GM19467 (cell line): ENCODE data around the gene ASB2.

Experiments
- ATAC-seq: cut with Tn5 transposase; IDR thresholded peaks from one replicate; pipeline ENCODE4 v1.9.1; 2021; ENCODE audit warnings: mild to moderate bottlenecking, moderate library complexity; ENCODE audit not compliant: unreplicated experiment

Gene ASB2

DNA sequence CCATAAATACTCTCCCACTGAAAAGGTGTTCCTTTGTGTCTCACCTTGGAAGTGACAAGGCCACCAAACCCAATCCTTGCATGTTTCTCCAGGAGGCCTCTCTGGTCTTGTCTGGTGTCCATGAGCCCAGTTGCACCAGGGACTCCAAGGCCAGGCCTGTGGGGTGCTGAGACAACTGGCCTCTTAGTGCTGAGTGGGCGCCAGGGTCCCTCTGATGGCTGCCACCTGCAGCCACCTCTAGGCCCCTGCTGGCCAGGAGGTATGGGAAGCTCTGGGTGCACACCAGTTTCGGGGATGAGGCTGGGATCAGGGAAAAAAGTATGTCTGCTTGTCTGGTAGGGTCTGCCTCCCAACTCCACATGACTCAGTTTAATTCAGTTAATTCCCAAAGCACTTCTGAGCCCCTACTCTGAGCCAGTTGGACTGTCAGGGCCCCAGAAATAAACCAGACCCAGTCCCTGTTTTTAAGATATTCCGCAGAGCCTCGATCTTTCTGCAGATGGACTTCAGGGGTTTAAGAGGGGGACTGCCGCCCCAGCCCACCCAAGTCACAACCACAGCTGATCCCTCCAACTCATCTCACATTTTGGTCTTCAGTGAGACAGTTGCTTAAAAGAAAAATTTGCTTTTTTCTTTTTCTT lies 64.3 kb downstream of the ASB2 start:
- no peak for ATAC-seq

DNA sequence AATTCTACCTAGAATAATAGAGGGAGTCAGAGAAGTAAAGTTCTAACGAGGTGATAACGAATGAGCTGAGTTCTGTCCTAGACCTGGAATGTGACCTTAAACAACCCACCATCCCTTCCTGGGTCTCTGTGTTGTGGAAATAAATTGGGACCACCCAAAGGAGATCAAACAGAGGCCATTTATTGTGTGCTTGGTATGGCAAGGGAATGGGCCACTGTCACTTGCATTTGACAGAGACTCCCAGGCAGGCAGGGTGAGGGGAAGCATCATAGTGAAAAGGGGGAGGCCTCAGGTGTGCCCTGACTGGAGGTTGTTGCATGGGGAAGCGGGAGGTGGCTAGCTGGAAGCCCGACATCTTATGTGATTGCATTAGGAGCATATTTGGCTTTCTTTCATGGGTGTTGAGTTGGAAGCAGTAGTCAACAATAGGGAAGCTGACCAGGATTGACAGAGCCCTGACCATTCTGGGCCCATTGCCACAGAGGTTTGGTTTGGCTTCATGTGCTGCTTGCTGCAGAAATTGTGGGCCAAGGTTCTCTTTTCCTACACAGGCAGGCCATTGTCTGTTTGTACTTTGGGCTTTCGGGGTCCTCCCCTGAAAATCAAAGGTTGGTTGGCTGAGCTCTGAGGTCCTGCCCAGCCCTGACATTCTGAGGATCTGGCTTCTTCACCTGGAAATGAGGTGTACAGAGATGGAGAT lies 66.8 kb downstream of the ASB2 start:
- ATAC-seq: no peak

DNA sequence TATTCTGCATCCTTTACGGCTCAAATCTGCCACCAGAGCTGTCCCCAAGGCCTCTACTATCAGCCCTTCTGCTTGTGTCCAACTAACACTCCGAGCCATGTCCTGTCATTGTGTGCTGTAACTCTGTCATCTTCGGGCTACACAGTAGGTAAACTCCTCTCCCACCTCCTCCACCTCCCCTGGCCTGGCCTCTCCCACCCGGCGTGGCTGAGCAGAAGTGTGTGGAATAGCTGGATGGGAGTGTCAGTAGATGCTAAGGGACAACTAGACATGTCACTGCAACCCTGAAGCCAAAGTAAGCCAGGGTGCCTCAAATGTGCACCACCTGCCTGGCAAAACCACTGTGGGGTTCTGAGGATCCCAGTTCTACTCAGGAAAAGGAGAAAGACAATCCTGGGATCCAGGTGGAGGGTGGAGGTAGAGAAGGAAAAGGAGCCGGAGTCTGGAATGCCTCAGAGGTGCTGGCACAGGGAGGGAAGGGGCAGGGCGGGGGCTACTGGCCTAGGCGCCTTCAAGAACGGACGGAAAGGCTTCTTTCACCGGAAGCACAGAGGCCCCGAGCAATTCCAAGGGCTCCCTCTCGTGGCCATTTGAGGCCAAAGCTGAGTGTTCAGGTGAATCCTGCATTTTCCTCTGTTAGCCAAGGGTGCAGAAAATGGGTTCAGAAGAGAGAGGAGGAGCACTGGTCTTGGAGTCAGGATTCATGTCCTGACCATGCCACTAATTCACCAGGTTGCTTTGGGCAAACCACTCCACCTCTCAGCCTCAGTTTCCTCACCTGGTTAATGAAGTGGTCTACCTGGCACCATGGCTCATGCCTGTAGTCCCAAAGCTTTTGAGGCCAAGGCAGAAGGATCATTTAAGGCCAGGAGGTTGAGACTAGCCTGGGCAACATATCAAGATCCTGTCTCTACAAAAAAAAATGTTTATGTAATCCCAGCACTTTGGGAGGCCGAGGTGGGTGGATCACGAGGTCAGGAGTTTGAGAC lies 69.7 kb downstream of the ASB2 start:
- no peak for ATAC-seq

DNA sequence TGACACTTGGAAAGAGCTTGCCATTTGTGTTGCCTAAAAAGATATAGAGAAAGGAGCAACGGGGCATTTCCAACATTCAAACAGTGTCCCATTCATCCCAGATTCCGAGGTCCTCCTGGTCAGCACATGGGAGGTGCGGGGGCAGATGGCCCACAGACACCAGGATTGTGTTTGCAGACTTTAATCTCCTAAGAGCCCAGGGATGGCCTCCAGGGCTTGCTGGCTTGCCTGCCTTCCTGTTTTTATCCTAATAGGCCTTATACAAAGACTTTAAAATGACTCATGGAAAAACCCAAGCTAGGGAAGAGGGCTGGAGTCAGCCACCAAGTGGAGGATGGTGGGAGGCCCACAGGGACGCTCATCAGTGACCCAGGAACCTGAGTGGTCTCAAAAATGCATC lies 70.7 kb downstream of the ASB2 start:
- no peak for ATAC-seq

DNA sequence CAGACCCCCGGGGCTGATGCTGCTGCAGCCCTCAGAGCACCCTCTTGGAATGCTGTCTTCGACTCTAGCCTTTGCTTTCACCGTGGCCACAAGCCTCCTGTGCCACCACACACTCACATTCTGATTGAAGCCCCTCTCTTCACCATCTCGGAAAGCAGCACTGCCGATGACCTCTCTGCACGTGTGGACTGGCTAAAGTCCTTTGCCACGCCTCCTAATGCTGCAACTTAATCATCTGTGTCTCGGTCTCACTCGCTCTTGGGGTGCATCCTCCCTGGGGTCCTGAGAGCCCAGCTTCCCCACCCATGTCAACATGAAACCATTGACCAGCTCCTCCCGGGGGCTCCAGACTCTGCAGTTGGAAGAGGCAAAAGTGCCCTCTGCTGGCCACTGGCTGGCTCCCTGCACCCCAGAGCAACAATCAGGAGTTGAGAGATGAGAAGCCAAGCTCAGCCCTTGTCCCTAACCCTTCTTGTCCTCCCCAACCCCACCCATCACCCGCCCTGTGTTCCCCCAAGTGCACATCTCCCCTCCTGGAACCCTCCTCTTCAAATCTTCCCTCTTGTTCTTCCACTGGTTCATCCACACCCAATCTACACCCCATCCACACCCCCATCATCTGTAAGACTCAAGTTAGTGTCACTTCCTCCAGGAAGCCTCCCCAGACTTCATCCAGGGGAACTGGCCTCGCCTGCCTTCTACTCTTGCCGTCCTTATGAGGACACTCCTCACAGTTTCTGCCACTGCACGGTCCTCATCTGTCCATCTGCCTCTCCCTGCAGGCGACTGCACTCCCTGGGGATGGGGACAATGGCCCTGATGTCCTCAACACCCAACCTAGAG lies 72.8 kb downstream of the ASB2 start:
- ATAC-seq: no peak

DNA sequence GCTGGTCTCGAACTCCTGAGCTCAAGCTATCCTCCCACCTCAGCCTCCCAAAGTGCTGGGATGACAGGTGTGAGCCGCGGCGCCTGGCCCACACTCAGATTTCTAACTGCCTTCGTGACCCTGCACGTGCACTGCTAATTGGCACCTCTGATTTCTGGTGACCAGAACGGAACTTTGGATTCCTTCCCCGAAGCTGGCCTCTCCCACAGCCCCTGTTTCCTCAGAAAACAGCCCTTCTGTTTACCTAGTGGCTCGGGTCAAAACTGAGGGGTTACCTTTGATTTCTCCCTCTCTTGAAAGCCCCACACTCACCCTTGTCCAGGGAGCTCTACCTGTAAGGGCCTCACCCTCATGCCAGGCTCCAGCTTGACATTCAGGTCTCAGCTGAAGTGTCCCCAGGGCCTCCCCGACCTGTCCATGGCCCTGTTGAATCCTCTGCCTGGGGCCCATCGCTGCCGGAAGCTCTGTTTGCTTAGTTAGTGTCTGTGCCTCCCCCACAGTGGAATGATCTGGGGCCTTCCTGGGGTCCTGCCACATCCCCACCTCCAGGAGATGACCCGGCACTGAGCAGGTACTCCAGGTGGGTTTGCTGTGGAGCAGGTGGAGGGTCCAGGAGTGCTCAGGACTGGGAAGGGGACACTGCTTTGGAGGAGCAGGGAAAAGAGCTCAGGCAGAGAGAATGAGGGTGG lies 73.6 kb downstream of the ASB2 start:
- ATAC-seq: no peak

DNA sequence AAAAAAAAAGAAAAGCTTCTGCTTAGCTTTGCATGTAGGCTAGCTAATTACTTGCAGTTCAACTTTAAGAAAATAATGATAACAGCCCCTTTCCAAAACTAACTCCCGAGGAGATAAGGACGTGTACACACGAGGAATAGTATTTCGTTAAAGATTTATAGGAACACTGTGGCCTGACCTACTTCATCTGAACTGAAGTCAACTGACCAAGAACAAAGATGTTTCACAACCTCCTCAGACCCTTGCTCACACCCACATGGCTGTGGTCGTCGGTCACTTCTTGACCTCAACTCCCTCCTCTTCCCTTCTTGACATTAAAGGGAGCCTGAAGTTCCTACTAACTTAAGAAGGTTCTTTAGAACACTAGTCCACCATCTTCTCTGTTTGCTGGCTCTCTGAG lies 74.6 kb downstream of the ASB2 start:
- ATAC-seq: no peak

DNA sequence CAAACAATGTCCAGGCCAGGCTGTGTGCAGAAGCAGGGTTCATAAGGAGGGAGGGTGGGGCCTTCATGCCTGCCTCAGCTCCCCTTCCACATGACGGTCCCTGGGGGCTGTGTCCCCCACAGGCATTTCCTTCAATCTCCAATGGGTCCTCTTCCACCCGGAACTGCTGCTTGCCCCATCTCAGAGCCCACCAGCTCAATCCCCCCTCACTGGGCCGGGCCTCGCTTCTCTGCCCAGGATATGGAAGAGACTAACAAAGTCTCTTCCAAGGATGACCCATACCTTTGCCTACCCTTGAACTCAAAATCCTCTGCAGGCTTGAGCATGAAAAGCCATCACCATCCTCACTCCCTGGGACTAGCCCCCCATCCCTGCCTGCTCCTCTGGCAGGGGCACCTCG lies 77.6 kb downstream of the ASB2 start:
- ATAC-seq: no peak

DNA sequence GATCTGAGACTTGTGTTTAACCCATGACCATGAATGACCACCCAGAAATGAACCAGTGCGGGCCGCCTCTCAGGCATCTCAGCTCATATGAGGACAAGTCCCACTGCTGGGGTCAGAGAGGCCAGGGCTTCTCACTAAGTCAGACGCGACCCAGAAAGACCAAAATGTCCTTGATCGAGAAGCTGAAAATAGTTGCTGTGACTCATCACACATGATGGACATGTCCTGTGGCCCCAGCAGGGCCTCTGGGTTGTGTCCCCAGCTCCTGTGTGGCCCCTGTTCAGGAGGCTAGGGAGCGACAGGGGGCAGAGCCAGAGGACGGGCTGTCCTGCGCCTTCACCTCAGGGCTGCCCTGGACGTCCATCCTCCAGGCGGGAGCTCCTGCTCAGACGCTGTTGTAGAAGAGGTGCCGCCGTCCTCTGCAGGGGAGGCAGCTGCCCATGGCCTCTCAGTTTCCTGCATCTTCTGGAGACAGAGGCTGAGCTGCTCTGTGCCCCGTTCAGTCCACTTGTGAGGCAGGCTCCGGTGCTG lies 78.2 kb downstream of the ASB2 start:
- no peak for ATAC-seq

DNA sequence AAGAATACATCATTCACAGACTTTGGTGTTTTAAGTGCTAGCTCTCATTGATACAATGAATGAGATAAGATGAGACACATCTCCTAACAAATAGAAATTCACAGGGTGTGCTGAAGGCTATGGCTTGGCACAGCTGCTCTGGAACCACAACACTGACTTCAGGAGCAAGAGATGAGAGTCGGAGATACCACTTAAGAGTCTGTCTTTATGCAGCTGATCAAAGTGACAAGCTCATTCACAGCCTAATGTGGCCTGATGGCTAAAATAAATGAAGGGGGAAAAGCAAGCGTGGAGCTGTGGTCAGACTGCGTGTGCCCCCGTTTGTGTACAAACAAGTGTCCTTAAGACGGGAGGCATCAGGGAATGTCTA lies 78.9 kb downstream of the ASB2 start:
- ATAC-seq: no peak

DNA sequence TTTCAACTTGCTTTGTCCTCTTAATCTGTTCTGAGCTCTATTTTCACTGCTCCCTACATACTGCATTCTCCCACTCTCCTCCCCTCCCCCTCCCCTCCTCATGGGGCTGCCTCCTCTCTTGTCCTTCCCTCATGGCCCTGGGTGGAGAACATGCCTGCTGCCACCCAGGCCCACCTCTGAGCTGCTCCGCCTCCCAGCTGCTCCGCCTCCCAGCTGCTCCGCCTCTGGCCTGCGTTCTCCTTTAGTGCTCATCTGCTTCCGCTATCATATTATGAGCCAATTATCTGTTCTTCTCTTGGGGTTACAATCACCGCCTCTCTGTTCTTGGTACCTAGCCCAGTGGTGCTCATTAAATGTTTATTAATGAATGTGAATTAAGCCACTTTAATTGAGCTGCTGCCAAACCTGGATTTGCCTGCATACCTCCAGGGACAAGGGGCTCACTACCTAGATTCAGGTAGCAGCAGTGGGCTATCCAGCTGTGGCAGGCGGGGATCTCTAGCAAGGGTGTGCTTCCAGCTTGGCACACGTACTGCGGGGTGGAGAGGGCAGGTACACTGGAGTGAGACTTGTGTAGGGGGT lies 81.3 kb downstream of the ASB2 start:
- ATAC-seq: no peak

DNA sequence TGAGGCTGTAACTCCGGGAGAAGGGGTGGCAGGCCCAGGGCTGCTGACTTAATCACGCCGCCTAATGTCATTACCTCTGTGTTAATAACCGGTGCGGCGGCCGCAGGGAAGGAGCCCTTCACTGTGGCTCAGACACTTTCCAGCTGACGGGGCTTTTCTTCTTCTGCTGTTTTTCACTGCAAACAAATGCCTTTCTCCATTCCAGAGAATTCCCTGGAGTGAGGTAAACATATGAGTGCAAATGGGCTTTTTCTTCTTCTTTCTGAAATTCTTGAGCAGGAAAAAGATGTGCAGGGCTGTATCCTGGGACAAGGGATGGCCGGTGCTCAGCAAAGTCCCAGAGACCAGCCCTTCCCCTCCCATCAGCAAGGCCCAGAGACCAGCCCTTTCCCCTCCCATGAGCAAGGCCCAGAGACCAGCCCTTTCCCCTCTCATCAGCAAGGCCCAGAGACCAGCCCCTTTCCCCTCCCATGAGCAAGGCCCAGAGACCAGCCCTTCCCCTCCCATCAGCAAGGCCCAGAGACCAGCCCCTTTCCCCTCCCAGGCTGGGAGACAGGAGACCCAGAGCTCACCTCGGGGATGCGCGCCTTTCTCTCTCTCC lies 82.6 kb downstream of the ASB2 start:
- no peak for ATAC-seq

DNA sequence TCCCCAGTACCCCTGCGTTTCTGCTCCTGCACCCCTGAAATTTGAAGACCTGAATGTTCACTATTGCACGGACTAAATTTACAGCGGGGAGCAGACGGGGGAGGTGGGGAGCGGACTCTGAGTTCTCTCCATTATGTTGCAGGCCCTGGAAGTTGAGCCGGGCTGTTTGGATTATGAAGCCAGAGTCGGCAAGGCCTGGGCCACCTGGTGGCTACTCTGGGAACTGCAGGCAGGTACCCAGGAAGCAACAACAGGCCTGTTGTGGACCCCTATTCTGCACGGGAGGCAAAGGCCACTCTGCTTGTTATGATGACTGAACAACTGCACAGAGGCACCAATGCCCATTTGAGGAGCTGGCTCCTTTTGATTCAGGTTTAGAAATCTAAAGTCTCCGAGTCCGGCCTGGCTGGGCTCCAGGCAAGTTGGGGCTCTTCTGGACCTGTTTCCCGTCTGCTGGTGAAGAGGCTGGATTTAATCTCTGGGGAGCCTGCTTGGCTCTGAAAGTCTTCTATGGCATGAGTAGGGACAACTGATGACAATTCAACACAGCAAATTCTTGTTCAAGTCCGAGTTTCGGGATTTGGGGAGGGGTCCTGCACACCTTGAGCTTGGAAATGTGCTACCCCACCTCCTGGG lies 83.3 kb downstream of the ASB2 start:
- ATAC-seq: no peak

DNA sequence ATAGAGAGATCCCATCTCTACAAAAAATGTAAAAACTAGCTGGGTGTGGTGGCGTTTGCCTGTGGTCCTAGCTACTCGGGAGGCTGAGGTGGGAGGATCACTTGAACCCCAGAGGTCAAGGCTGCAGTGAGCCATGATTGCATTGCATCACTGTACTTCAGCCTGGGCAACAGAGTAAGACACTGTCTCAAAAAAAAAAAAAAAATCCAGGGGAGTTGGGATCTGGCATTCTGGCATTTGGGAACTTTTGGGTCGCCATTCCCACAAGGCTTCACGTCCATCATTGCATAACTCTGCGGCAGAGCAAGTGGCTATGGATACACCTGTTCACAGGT lies 83.9 kb downstream of the ASB2 start:
- no peak for ATAC-seq

DNA sequence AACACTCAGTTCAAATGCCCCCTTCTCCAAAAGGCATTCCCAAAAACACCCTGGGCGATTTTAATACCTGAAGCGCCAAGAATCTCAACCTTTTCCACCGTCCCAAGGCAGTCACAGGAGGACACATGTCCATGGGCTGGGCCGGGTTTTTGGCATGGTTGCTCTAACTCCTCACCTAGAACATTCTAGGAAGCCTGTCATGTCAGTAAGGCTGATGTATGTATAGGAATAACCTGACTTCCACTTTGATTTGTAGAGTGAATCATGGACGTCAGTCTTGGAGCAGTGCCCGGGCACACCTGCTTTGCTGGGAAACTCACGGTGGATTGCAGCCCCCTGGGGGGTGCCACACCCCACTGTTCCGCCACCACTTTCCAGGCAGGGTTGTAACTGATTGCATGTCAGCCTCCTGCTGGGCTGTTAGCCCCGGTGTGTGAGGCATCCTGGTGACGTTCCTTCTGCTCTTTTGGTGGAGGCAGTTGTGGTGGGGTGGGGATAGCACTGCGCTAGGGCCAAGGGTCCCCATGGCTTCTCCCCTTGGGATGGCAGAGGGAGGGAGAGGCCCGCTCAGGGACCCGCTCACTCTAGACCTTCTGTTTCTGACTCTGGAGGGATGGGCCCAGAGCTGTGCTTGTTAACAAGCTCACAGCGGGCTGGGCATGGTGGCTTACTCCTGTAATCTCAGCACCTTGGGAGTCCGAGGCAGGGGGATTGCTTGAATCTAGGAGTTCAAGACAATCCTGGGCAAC lies 84.4 kb downstream of the ASB2 start:
- no peak for ATAC-seq

DNA sequence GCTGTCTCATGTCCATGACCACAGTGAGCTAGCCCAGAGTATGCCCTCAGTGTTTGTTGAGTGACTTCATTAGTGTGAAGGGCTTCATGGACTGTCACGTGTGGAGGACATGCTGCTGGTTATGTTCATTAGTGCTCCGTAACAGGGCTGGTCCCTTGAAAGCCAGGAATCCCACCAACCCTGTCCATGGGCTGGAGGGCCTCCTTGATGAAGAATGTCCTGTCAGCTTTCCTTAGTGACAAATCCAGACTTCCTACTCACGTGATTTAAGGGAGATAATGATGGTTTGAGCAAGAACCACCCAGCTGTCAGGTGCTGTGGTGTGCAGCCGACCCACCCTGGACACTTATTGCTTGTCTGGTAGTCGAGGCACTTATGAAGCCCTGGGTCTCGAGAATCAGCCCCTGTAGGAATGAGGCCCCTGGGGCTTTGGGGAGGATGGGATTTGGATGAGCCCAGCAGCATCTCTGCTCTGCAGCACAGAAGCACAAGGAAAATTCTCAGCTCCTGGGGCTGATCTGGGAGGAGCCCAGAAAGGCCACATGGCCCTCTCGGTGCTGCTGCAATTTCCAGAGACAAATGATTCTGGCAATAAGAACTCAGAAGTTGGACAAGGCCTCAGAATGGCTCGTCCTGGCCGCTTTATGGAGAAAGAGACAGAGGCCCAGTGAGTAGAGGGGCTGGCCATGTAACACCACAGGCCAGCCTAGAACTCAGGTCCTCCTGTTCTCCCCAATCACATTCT lies 86.5 kb downstream of the ASB2 start:
- ATAC-seq: no peak

DNA sequence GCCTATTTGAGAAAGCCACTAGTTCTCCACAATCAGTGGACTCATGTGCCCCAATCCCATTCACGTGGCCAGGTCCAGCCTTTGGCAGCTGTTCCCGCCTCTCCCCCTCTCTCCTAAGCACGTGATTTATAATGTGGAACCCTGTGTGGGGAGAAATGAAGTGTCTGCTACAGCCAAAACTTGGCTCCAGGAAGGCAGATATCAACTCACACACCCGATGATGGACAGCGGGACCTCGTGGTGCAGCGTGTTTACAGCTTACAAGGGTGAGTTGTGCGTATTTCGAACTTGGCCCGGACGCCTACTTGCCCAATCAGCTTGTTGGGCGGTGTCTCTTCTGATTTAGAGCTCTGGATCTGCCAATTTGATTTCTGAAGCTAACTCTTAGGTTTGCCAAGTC lies 87.4 kb downstream of the ASB2 start:
- ATAC-seq: no peak

DNA sequence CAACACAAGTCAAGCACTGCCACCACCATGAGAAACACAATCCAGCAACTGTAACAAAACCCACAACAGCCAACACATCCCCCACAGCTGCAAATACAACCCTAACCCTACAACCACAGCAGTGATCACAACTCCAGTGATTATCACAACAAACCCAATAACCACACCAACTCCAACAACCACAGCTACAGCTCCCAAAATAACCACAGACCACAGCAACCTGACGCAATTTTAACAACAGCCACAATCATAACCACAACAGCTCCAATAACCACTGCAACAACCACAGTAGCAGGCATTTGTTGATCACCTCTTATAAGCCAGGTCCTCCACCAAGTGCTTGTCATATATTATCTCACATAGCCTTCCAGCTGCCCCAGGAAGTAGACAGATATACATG lies 91.4 kb downstream of the ASB2 start:
- ATAC-seq: no peak
